Measurements from ENCODE around the gene RPP21.

The RPP21 gene

DNA sequence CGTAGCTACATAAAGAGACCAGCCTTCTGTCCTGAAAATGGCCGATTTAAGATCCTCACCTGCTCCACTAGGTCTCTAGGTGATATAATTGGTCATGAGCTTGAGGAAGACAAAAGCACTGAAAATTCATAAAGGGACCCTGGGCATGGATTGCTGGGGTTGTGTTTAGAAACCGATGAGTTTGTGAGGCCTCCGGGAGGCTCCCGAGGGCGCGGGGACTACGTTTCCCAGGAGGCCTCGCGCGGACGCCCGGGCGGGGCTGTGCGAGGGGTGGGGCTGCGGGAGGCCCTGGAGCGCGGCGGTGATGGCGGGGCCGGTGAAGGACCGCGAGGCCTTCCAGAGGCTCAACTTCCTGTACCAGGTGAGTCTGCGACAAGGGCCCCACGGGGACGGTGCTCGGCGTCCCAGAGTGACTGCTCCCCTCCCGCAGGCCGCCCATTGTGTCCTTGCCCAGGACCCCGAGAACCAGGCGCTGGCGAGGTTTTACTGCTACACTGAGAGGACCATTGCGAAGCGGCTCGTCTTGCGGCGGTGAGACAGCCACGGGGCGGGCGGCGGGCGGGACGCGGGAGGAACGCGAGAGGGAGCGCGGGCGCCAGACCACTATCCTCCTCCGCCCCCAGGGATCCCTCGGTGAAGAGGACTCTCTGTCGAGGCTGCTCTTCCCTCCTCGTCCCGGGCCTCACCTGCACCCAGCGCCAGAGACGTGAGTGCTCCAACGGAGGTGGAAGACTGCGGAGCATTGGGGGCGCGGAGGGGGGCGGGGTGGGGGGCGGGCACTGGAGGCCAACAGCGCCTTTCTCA, at the start of gene RPP21:
RPP21 (plus strand) TSS at position 289 of the 804 bp plus-strand sequence; CDS start at position 305, 16 bp downstream.
- DNase-seq (ENCODE audit: low read depth), result no peak

DNA sequence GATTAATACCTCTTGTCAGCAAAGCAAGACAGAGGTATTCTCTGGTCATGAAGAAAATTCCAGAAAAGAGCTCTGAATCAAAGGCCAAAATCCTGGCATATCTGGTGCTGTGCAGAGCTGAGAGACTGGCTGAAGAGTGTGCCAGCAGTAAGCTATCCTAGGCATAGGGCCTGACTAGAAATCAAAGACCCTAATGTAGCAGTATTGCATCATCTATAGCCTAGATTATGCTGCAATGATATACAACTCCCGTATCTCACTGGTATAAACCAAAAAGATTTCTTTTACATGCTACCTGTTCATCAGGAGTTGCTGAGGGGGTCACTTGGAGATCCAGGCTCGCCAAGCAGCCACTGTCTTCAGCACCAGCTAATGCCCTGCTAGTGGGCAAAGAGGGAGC, 49.1 kb upstream of the RPP21 start:
- no peak for DNase-seq (ENCODE audit: low read depth)

DNA sequence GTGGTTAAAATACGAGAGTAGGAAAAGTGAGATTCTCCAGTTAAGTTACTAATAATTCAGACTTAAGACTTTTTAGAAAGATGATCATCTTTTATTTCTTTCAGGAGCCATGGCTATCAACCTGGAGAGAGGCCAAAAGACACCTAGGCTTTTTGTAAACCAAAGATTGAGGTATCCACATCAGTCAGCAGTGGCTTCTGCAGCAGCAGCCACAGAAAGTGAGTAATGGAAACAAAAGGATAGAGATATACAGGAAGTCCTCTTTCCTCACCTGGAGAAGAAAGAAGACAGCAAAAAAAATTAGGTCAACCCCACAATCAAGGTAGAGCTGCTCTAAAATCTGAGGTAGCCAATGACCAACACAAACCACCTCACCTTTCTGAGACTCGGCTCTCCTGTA, 41.0 kb upstream of the RPP21 start:
- DNase-seq (ENCODE audit: low read depth), result no peak

DNA sequence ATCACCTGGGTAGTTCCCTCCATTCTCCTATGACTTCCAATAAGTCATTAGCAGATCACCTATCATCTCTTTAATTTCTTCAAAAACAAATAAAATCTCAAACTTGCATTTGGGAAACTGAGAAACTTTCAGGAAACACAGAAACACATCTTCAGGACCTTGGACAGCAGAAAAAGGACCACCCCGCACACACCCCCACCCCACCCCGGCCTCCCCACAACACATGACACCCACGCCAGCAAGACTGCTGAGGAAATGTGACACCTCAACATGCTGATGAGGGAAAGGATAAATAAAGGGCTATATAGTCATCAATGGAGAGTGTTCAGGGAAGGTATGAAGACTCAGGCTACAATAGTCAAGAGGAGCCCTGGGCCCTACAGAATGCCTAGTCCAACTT, 33.9 kb upstream of the RPP21 start:
- no peak for DNase-seq (ENCODE audit: low read depth)

DNA sequence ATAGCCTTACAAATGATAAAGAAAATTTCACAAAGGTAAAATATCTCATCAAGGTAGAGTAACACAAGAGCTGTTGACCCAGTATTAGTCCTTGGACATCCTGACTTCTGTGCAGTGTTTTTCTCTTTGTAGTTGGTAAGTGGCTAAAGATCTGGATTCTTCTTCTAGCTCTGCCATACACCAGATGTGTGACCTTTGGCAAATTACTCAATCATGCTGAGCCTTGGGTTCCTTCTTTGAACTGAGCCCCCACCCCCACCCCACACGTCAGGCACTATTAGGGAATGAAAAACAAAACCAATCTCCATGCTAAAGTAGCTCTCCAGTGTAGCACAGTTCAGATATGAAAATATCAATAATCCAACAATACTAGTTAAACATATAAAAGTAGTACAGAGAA, 33.3 kb upstream of the RPP21 start:
- DNase-seq (ENCODE audit: low read depth), result no peak

DNA sequence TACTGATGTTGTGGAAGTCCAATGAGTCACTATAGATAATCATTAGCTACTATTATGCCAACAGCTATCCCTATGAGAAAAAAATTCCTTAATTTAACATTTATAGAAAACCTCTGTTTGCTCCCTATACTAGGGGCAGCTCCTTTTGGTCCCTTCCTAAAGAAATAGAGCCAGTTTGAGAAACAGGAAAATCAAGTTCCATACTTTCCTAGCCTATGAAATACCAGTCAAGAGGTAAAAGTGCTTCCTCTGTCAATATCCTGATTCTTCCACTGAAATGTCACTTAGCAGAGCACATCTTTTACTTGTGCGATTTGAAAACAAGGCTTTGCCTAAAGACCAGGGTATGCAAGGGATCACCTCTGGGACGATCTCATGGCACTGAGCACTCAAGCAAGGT, 32.7 kb upstream of the RPP21 start:
- no peak for DNase-seq (ENCODE audit: low read depth)

DNA sequence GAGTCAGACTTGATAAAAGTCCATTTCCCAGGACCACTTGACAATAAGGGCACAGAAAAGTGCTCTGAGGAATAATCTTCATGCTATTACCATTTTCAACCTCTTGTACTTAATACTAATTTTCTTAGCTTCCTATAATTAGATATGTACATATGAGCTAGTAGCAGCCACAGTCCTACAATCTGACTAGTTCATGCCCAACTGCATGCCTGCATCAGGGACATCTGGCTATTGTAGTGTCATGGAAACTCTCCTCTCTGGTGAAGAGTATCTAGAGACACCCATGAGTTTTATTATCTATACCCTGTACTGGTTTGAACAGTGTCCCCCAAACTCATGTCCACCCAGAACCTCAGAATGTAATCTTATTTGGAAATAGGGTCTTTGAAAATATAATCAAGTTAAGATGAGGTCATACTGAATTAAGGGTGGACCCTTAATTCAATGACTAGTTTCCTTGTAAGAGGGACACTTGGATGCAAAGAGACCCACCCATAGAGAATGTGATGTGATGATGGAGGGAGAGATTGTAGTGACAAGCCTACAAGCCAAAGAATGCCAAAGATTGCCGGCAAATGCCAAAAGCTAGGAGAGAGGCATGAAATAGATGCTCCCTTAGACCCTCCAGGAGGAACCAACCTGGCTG, 32.2 kb upstream of the RPP21 start:
- DNase-seq (ENCODE audit: low read depth), result no peak

DNA sequence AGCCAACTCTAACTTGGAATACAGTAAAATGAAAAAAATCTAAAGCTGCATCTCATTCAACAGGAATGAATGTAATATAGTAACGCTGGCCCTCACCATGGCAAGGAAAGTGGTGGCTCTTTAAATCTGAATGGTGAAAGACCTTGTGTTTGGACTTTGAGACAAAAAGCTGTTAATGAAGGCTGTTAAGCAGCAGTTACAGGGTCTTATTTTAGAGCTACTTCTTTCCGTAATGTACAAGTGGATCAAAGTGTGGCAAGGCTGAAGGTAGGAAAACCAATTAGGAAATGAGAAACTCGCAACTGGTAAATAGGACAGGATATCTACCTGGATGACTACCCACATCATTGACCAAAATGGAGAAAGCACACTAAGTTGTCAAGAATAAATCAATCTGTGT, 29.8 kb upstream of the RPP21 start:
- no peak for DNase-seq (ENCODE audit: low read depth)

DNA sequence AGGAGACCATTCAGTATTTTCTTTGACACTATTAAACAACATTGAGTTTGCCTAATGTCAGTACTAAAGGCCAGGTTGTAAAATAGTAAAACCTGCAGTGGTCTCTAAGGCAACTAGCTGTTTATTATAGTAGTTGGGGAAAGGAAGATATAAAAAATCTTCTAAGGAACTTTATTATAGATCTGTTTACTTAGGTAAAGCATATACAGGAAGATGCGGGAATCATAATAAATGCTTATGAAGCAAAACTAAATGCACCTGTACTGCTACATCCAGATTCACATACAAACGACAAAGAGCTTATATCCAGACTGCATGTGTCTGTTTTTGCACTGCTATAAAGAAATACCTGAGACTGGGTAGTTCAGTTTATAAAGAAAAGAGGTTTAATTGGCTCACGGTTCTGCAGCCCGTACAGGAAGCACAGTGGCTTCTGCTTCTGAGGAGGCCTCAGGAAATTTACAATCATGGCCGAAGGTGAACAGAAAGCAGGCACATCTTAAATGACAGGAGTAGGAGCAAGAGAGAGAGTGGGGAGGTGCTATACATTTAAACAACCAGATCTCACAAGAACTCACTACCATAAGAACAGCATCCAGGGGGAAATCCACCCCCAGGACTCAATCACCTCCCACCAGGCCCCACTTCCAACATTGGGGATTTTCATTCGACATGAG, 26.9 kb upstream of the RPP21 start:
- DNase-seq (ENCODE audit: low read depth), result no peak

DNA sequence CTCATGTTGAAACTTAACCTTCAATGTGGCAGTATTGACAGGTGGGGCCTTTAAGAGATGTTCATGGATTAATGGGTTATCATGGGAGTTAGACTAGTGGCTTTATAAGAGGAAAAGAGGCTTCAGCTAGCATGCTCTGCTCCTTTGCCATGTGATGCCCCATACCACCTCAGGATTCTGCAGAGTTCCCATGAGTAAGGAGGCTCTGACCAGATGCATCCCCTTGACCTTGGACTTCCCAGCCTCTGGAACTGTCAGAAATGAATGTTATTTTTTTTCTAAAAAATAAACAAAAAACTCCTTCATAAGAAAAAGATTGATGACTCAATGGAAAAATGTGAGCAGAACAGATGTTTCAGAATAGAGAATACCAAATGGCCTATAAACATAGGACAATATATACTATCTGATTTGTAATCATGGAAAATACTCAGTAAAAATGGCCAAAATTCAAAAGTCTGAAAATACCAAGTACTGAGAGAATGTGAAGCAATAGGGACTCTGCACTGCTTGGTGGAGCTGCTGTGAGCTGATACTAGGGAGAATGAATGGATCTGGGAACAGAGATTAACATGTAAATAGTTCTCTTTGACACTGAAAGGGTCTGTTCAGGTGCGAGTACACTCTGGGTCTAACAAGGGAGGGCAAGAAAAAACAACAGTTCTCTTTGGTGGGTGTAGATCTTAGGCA, 25.7 kb upstream of the RPP21 start:
- no peak for DNase-seq (ENCODE audit: low read depth)

DNA sequence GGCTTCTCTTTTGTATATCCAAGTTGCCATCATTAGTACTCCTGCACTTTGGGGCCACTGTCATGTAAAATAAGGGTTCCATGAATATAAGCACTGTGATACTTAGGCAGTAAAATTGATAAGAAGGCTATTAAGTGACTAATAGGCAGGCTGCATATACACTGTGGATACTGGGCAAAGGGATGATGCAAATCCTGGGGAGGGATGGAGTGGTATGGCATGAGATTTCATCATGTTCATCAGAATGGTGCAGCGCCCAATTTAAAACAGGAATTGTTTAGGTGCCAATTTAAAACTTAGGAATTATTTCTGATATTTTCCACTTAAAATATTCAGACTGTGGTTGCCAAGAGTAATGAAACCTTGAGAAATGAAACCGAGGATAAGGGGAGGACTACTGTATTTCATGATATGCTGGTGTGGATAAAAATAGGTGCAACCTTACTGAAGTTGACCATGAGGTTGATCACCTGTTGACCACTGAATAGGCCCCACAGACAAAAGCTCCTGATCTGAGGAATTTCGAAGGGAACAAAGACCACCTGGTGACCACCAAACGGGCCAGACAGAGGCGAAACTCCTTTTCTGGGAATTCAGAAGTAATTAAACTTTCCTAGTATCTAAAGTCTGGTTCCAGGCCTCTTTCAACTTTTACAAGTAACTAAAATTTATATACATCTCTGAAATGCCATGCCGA, 23.1 kb upstream of the RPP21 start:
- DNase-seq (ENCODE audit: low read depth), result peak; percentile 56

DNA sequence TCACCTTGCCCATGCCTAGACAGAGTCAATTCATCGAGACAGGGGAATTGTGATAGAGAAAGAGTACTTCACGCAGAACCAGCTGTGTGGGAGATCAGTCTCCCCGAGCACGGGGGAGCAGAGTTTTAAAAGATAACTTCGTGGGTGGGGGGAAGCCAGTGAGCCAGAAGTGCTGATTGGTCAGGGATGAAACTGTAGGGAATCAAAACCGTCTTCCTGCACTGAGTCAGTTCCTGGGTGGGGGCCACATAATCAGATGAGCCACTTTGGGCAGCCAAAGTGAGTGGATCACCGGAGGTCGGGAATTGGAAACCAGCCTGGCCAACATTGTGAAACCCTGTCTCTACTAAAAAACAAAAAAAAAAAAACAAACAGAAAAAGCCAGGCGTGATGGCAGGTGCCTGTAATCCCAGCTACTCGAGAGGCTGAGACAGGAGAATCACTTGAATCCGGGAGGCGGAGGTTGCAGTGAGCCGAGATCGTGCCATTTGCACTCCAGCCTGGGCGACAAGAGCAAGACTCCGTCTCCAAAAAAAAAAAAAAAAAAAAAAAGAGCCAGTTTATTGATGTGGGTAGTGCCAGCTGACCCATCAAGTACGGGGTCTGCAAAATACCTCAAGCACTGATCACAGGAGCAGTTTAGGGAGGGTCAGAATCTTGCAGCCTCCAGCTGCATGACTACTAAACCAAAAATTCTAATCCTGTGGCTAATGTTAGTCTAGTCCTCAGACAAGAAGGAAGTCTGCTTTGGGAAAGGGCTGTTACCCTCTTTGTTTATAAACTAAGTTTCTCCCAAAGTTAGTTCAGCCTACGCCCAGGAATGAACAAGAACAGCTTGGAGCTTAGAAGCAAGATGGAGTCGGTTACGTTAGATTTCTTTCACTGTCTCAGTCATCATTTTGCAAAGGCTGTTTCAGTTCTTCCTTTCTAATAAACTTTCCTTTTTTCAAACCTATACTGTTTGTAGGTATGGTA, 22.1 kb upstream of the RPP21 start:
- DNase-seq (ENCODE audit: low read depth), result peak; percentile 46

DNA sequence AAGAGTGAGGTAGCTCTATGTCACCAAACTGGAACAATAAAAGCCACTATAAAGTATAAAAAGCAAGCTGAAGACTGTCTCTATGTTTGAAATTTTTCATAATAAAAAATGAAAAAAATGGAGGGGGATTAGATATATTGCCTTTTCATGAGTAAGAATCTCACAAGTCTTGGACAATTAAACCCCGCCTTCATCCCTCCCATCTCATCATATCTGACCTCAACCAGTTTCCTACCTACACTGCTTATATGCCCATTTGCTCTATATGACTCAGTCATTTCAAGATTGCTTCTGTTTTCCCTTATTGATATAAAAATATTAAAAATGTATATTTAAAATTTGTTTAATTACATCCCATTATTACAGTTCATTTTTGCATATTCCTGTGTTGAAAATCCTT, 21.1 kb upstream of the RPP21 start:
- no peak for DNase-seq (ENCODE audit: low read depth)

DNA sequence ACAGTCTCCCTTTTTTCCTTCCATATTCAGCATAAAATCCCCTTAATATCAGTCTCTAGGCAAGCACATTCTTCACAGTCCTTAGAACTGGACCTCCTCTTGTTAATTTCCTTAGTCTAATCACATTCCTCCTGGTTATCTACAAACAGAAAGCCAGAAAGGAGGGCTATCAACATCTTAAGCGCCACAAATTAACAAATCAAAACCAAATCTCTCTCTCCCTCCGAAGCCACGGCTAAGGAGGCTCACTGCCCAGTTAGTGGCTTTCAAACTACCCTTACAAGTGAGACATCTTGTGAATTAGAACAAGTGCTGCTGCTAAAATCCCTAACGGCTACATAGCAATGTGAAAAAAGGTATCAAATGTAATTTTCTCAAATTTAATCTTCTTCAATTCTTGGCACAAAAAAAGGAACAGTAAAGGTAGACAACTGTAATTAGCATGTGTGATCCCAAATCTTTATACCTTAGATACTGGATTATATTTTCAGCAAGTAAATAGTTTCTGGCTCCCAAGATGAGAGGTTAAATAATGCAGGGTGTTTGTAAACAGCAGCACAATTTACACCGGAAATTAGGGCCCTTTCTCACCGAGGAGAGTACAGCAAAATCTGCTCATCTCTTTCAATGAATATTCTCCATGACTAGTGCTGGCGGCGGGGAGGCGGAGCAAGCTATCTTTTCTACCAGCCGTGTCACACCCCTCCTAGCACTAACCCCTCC, 19.6 kb upstream of the RPP21 start:
- DNase-seq (ENCODE audit: low read depth), result no peak

DNA sequence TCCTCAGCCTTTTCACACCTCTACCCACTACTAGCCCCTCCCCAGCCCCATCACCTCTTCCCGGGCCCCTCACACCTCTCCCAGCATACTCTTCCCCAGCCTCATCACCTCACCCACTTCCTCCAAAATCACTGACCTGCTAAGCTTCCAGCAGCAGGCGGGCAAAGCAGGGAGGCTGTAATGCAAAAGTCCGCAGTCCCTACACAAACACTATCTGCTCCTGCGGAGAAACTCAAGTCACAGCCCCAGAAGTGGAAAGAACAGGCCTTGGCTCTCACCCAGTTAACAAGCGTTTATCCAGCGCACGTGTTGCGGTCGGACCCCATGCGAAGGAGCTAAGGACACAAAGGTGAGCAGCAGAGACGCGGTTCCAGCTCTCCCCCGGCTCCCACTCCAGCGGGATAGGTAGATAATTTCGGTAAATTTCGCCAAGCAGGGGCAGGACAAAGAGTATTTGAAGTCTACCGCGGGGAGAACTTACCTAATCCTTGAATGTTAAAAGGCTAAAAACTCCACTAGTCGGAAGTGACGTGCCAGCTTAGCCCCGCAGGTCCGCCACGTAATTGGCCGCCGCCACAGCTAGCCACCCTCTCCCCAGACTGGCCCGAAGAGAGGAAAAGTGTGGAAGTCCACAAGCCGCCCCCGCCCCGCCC, 19.0 kb upstream of the RPP21 start:
- peak; percentile 45 for DNase-seq (ENCODE audit: low read depth)

DNA sequence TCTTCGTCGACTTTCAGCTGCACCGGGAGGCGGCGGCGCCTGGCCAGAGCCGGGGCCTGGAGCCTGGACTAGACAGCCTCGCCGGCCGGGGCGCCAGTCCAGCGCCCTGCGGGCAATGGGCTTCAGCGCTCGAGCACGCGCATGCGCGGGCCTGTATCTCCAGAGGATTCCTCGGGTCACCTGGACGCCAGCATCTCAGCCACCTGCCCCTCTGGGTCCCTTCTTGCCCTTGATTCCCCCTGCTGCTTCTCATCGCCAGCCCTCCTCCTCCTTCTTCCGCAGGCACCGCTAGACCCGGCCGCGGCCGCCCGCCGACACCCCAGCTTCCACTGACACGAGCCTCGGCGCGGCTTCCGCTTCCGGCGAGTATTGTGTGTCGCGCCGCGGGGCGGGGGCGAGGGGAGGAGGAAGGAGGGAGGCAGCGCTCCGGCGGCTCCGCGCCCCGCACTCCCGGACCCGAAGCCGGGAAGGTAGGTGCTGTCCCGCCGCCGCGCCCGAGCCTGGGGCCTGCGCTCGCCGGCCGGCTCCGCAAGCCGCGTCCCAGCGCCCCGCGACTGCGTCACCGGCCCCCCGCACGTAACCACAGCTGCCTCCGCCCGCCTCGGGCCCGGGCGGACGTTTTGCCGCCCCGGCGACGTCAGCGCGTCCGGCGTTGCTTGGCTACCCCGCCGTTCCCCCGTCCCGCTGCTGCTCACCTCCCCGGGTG, 18.3 kb upstream of the RPP21 start, which contains the start of gene TRIM39:
TRIM39 (plus strand) TSS at position 402 of the 706 bp plus-strand sequence. CDS start 2,391 bp downstream, outside the sequence.
- no peak for DNase-seq (ENCODE audit: low read depth)

DNA sequence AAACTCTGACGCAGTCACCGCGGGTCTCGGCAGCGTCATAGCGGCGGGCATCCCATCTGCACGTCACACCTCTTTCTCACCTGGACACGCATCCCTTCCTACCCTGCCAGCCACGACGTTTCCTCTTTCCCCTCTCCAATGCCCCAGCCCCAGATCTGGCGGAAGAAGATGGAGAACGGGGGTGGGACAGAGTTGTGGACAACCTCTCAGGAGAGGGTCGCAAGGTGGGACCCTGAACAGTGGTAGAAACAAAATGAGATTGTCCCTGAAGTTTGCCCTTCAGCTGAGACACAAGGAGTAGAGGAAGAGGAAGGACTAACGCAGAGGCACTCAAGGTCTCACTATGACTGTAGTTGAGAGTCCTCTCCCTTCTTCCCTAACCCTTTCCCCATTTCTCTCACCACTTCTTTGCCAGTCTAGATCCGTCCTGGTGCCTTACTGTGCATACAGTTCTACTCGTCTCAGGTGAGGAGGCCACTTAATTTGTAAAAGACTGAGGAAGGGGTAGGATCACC, 17.7 kb upstream of the RPP21 start:
- DNase-seq (ENCODE audit: low read depth), result no peak

DNA sequence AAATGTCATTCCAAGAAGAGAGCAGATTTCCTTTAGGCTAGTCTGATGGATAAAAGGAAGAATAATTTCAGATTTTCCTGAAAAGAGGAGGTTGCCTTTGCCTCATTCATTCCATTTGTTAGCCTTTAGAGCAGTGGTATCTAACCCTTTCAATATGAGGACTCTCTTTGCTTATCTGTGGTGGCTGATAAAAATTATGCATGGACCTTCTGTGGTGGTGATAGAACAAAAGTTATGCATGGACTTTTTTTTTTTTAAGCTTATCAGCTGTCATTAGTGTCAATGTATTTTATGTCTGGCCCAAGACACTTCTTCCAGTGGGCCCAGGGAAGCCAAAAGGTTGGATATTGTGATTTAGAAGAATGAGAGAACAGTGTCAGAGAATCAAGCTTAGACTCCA, 16.6 kb upstream of the RPP21 start:
- no peak for DNase-seq (ENCODE audit: low read depth)

DNA sequence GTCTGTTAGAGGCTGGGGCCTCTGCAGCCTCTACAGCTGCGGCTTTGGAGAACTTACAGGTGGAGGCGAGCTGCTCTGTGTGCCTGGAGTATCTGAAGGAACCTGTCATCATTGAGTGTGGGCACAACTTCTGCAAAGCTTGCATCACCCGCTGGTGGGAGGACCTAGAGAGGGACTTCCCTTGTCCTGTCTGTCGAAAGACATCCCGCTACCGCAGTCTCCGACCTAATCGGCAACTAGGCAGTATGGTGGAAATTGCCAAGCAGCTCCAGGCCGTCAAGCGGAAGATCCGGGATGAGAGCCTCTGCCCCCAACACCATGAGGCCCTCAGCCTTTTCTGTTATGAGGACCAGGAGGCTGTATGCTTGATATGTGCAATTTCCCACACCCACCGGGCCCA, 15.6 kb upstream of the RPP21 start:
- no peak for DNase-seq (ENCODE audit: low read depth)
